Measurements from ENCODE around the gene ERN1.
"Not testable (repeated sequence)": the region's sequence is repeated elsewhere in the genome, so short reads cannot be mapped to it uniquely, and the experiment has no call there.

Gene ERN1

DNA sequence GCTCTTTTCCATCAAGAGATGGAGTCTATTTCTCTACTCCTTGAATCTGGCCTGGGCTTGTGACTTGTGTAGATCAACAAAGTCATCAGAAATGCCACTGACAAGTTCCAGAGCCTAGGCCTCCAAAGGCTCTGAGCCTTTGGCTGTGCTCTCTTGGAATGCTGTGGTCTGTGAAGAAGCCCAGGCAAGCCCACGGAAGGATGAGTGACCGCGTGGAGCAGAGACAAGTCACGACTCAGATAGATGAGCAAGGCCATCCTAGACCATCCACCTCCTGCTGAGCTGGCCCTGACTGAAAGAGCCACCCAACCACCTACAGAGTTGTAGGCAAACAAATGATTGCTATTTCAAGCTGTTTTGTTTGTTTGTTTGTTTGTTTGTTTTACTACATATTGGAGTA, 97.9 kb downstream of the ERN1 start:
- DNase-seq (ENCODE audit: low read depth, low spot score) = peak; percentile 25

DNA sequence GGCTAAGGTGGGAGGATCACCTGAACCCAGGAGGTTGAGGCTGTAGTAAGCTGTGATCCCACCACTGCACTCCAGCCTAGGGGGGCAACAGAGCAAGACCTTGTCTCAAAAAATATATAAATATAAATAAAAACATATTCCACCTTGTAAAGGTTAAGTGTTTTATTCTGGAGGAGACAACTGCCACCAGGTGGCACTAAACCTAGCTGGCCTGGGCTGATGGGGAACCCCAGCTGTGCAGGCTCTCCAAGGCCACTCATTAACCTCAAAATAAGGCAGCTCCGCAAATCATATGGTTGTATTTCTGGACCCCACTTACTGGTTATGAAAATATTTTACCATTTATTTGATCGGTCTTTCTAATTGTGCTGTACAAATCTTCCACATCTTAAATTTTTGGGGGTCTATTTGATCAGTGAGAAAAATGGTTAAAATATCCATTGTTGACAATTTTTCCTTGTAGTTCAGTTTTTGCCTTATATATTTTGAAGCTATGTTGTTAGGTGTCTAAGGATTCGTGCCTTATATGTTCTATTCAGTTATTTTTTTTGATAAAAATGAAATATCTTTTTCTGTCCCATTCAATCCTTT, 101.0 kb downstream of the ERN1 start:
- DNase-seq (ENCODE audit: low read depth, low spot score) = peak; percentile 50

DNA sequence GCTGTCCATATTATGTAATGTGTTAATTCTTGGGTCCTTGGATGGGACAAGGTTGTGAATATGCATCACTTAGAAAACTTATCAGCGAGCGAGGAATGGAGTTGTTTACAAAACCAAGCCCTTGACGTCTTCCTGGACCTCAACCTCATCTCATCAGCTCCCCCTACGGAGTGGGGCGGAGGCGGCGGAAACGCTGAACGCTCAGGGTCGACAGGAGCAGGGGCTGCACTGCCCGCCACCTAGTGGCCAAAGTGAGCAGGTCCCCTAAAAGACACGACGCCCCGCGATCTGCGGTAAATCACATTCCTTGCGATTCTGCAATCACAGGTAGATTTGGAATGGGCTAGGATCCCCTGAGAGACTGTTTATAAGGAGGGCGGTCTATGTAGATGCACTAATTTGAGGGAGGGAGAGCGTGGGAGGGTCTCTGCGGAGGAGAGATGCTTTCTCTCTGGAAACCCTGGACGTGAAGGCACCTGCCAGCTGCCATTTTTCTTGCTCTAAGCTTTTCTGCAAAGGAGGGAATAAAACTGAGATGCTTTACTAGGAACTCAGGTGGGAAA, 104.1 kb downstream of the ERN1 start:
- DNase-seq (ENCODE audit: low read depth, low spot score) = peak; percentile 88

DNA sequence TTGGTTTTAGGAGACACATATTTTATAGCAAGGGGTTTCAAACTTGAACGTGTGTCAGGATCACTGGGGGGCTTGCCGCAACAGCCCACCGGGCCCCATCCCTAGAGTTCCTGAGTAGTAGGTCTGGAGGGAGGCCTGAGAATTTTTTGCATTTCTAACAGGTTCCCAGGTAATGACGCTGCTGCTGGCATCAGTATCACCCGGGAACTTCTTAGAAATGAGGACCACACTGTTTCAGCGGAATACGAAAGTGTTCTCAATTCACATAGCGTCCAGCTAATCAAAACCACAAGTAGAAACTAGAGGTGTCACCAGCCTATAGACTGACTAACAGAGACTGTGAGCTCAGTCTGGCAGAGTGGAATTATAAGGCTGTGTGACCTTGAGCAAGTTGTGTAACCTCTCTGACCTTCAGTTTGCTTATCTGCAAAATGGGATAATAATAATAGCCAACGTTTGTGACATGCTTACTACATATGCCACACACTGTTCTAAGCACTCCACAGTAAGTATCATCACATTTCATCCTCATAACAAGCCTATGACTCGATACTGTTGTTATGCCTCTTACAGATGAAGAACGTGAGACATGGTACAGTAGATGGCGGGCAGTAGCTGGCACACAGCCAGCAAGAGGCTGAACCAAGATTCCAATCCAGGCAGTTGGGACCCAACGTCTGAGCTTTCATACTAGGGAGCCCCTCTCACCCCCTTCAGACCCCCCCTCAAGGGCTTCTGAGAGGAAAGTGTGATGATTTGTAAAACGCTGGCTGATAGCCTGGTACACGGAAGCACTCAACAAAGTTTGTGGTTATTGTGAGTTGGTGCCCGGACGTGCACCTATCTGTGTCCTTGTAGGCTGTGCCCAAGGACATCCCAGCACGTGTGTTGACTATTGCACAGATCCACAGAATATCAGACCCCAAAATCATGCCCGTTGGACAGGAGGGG, 104.9 kb downstream of the ERN1 start:
- DNase-seq (ENCODE audit: low read depth, low spot score) = no peak

DNA sequence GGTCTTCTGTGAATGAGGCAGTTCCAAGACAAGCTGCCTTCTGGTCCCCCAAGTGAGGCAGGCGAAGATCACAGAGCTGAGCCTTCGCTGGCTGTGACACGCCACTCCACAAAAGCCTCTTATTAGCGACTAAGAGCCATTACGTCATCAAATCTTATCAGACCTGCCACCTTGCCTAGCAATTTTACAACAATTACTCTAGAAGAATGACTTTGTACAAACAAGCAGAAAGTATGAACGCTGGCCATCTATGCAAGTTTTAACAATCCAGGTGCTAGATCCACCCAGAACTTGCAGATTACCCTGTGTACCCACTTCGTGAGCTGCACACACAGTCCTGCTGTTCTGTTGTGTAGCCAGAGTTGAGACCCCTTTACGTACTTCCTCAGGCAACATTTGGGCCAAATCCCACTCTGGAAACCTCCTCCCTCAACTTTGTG, 105.7 kb downstream of the ERN1 start:
- DNase-seq (ENCODE audit: low read depth, low spot score) = no peak

DNA sequence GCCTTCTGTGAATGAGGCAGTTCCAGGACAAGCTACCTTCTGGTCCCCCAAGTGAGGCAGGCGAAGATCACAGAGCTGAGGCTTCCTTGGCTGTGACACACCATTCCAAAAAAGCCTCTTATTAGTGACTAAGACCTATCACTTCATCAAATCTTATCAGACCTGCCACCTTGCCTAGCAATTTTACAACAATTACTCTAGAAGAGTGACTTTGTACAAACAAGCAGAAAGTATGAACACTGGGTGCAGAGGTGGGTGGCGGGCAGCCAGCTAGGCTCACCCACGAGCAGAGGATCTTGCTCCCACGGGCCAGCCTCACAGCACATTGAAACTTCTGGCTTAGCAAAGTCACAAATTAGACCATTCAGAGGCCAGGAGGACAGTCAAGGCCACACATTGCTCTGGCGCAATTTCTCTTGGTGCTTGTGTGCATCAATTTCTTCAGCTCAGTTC, 107.3 kb downstream of the ERN1 start:
- no peak for DNase-seq (ENCODE audit: low read depth, low spot score)

DNA sequence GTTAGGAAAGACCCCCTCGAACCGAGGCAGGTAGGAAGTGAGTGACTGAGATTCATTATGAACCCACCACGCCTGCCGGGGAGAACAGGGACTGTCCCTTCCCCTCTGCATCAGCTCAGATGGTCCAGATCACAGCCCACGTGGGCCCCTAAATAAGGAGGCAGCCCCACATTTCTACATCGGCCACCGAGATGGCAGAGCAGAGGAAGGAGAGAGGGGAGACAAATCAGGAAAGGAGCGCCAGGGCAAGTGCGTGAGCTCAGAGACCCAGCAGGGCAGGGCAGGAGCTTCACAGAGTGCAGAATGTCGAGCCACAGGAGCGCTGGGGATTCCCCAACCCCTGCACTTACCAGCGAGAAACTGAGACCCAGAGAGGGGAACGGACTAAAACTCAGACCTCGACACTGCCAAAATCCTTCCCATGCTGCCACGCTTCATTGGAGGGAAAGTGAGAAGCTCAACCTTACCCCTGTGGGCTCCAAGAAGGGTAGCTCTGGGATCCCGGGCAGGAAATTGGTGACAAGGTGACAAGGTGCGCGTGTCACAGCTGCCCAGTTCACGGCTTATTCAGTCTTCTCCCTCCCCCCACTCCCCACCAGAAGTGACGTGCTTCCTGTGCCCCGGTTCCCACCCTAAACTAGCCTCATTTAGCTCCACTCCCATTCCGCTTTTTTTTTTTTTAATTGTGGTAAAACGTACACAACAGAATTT, 109.7 kb downstream of the ERN1 start, which contains the start of gene ICAM2:
TSS of gene ICAM2 (minus strand) at position 578 of the 711 bp plus-strand sequence. CDS start 13,942 bp downstream, outside the sequence.
- DNase-seq (ENCODE audit: low read depth, low spot score) = peak; percentile 20

DNA sequence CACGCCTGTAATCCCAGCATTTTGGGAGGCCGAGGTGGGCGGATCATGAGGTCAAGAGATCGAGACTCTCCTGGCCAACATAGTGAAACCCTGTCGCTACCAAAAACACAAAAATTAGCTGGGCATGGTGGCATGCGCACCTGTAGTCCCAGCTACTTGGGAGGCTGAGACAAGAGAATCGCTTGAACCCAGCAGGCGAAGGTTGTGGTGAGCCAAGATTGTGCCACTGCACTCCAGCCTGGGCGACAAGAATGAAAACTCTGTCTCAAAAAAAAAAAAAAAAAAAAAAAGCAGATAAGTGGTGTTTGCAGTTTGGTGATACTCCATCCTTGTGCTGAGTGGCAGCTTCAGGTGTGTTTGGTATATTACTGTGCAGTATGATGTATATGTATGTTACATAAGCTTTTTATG, 110.4 kb downstream of the ERN1 start:
- not testable (repeated sequence) for DNase-seq (ENCODE audit: low read depth, low spot score)

DNA sequence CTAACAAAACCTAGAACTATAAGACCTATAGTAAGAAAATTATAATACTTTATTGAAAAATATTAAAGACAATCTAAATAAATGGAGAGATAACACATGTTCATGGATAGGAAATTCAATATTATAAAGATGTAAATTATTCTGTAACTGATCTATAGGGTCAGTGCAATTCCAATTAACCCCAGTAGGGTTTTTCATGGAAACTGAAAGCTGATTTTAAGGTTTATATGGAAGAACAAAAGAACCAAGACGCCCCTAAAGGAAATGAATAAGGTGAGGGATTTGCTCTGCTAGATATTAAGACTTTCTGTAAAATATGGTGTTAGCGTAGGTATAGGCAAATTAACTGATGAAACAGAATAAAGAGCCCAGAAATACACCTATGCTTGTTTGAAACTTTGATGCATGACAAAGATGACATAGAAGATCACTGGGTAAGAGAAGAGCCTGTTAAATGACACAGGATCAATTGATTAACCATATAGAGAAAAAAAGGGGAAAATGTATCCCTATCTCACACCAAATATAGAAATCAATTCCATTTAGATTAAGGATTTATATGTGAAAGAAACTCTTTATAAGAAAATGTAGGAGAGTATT, 112.5 kb downstream of the ERN1 start:
- no peak for DNase-seq (ENCODE audit: low read depth, low spot score)

DNA sequence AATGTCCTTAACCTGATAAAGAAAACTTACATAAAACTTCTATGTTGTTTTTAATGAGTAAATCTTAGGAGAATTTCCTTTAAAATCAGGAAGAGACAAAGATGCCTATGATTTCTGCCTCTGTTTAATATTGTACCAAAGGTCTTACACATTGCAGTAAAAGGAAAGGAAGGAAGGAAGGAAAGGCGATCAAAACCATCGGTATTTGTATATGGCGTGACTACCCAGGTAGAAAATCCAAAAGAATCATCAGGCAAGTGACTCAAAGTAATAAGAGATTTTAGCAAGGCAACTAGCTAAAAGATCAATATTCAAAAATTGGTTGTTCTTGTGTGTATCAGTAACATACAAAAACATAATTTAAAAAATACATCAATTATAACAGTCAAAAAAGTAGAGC, 113.0 kb downstream of the ERN1 start:
- DNase-seq (ENCODE audit: low read depth, low spot score) = no peak

DNA sequence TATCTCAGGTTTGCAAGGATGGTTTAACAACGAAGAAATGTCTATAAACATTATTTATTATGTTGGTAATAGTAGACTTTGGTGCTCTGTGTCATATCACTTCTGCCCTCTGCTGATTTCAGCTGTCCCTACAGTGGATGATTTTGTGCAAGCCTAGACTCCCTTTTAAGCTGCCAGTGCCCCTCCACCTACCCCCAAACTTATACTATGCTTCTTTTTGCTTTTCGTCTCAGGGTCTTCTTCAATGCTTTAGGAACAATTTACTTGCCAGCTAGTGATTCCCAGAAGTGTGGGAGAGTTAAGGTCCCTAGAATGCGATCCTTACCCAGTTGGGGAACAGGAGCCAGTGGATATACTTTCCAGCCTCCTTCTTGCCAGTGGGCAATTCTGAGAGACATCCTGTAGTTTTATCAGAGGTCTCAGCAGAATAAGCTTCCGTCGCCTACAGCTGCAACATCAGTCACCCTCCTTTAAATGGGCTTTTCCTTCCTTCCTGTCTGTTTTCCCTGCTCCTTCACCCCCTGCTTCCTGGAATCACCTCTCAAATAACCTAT, 113.6 kb downstream of the ERN1 start:
- no peak for DNase-seq (ENCODE audit: low read depth, low spot score)

DNA sequence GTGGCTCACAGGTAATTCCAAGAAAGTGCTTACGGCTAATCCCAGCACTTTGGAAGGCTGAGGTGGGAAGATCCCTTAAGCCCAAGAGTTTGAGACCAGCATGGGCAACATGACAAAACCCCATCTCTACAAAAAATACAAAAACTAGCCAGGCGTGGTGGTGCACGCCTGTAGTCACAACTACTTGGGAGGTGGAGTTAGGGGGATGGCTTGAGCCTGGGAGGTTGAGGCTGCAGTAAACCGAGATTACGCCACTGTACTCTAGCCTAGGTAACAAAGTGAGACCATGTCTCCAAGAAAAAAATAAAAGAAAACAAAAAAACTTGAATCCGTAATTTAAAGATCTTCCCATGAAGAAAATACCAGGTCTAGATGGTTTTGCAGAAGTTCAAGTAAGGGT, 114.5 kb downstream of the ERN1 start:
- DNase-seq (ENCODE audit: low read depth, low spot score) = no peak

DNA sequence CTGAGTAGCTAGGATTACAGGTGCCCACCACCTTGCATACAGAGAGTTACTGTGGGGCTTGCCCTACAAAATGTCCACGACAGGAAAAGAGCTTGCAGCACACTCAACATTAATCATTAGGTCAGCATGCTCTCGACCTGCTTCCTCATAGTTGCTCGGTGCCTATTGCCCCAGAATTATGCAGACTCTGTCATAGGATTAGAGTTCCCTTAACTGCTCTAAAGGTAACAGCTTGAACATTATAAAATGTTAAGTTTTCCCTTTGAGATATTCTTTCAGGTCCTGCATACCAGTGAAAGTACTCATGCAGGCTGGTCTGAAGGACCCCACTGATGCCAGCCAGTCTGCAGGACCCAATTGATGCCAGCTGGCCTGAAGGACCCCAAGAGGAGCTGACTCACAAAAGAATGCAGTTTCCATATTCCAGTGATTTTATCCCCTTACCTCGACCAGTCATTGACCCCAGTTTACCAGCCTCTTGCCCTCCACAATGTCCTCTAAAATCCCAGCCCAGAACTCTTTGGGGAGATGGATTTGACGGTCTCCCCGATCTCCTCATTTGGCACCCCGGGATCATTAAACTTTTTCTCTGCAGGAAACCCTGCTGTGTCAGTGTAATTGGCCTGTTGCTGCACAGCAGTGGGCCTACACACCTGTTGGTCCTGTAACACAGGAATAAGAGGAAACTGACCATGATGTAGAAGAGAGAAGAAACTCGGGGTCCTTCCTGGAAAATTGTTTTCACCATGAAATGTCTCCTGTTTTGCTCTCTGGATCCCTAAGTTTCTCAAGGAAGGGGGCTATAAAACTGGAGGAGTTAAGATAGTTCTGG, 120.2 kb downstream of the ERN1 start:
- no peak for DNase-seq (ENCODE audit: low read depth, low spot score)

DNA sequence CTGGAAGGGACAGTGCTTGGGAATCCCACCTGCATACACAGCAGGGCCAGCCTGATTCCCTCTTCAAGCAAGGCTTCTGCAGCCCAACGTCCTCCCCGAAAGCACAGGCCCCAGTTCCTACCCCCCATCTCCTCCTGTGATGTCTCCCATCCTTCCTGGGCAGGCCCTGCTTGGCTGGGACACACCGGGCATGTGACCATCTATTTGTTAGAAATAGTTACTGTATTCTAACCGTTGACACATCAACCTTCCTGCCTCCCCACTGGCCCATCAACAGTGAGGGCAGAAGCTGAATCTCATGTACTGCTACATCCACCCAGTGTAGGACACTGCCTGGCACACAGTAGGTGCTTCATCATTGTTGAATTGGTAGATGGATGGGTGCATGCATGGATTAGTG, 121.1 kb downstream of the ERN1 start:
- no peak for DNase-seq (ENCODE audit: low read depth, low spot score)

DNA sequence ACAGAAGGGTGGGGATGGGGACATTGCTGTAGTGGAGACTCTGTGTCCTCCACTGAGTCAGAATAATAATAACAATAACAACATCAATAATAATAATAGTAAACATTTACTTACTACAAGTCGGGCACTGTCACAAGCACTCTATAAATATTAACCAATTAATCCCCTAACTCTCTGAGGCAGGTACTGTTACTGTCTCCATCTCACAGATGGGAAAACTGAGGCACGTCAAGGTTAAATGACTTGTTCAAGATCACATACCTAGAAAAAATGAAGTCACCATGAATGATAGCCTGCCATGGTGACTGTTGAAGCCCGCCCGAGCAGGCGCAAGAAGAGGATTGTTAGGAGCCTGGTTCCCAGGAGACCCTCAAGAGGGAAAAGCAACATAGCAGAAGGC, 121.6 kb downstream of the ERN1 start:
- no peak for DNase-seq (ENCODE audit: low read depth, low spot score)

DNA sequence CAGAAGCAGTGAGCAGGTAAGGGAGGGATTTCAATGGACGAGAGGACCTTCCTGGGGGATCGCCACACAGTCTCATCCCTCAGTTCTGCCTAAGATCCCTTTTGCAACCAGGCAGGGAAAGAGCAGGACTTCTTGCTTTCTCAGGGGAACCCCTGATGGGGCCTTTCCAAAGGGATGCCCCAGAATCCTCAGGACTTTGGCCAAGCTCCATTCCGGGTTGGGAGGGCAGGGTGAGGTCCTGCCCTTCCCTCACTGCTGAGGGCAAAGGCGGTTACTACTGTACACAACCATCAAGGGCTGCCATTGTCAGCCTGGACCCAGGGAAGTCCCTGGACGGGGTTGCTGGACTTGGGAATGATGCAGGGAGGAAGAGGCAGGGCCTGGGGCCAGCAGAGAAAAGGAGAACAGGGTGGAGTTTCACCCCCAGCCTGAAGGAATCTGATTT, 122.1 kb downstream of the ERN1 start:
- no peak for DNase-seq (ENCODE audit: low read depth, low spot score)

DNA sequence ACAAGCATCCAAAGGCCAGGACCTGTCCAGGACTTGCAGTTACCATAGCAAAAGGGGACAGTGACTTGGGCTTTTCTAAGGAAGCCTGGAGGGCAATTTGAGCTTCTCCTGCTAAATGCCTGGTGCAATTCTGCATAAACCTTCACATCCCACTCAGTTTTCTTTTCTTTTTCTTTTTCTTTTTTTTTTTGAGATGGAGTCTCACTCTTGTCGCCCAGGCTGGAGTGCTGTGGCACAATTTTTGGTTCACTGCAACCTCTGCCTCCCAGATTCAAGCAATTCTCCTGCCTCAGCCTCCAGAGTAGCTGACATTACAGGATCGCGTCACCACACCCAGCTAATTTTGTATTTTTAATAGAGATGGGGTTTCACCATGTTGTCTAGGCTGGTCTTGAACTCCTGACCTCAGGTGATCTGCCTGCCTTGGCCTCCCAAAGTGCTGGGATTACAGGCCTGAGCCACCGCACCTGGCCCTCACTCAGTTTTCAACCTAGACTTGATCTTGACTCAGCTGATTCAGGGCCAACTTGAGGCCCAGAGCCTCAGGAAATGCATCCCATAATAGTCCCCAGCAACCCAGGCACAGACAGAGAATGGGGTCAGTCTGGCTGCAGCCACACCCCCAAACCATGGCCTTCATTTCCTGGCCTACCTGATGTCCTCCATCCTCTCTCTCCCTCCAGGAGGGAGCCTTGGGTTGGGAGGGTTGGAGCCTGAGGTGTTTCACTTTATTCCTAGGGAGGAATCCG, 122.7 kb downstream of the ERN1 start:
- DNase-seq (ENCODE audit: low read depth, low spot score) = not testable (repeated sequence)

DNA sequence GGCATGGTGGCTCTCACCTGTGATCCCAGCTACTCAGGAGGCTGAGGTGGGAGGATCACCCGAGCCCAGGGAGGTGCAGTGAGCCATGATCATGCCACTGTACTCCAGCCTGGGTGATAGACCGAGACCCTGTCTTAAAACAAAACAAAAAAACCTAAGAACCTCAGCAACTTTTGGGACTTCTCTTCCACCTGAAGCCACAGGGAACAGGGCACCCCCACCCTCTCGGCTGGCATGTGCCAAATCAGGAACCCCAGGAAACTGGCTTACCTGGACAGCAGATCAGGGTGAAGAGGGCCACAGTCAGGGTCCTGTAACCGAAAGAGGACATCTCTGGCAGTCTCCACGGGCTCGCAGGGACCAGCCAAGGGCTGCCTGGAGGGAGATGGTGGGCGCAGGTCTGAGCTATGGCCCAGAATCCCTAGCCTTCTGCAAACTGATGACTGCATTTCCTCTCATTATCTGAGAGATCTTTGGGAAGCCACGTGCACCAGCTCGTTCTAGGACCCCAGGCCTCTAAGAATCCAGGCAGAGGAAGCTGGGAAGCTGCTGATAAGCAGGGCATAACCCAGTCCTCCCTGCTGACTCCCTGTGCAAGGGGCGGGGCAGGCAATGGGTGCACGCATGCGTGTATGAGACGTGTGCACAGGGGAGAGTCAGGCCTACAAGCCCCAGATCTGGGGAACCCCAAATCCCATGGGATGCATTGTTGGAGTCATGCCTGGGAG, 123.4 kb downstream of the ERN1 start:
- peak; percentile 37 for DNase-seq (ENCODE audit: low read depth, low spot score)

DNA sequence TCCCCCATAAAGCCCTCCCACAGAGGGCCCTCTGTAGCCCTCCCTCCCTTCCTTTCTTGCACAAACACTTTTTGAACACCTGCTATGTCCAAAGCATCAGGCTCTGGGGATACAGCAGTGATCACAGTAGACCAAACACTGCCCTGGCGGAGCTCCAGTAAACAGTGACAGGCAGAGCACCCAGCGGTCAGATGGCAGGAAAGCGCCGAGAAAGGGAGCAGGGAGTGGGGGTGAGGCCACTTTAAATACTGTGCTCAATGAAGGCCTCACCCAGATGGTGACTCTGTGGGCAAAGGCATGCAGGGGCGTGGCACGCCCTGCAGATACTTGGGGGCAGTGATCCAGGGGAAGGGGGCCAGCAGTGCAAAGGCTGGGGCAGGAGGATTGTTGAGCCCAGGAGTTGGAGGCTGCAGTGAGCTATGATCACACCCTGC, 124.2 kb downstream of the ERN1 start:
- no peak for DNase-seq (ENCODE audit: low read depth, low spot score)

Data from ELF-1 (cell line).